ENCODE measurements around the gene KRTAP4-9. TPM values are rescaled to one million over a fixed set of nuclear protein-coding genes. Genes with fewer than 3 reads are reported as not detected.
"Not testable (repeated sequence)": the region's sequence is repeated elsewhere in the genome, so short reads cannot be mapped to it uniquely, and the experiment has no call there.

Gene KRTAP4-9
- not detected for total RNA-seq

DNA sequence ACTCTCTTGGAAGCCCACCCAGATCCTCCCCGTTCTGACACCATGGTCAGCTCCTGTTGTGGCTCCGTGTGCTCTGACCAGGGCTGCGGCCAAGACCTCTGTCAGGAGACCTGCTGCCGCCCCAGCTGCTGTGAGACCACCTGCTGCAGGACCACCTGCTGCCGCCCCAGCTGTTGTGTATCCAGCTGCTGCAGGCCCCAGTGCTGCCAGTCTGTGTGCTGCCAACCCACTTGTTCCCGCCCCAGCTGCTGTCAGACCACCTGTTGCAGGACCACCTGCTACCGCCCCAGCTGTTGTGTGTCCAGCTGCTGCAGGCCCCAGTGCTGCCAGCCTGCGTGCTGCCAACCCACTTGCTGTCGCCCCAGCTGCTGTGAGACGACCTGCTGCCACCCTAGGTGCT lies at the start of gene KRTAP4-9:
TSS of gene KRTAP4-9 (plus strand) at position 43 of the 400 bp plus-strand sequence. CDS start at position 43, 0 bp downstream.
- not testable (repeated sequence) for H3K9me3 Mint-ChIP-seq; H3K27me3 Mint-ChIP-seq; H3K4me1 Mint-ChIP-seq; H3K36me3 Mint-ChIP-seq (ENCODE audit: low read depth); H3K27ac Mint-ChIP-seq; ATAC-seq (replicated peaks); H3K4me3 Mint-ChIP-seq

DNA sequence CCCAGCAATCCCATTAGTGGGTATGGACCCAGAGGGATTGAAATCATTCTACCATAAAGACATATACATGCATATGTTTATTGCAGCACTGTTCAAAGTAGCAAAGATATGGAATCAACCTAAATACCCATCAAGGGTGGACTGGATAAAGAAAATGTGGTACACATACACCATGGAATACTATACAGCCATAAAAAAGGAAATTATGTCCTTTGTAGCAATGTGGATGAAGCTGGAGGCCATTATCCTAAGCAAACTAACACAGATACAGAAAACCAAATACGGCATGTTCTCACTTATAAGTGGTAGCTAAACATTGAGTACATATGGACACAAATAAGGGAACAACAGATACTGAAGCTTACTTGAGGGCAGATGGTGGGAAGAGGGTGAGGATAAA lies 47.6 kb upstream of the KRTAP4-9 start:
- Mint-ChIP-seq H3K4me1 (no peaks in the 10 kb centered on the region), H3K27me3 (peaks cover 40% of the 10 kb centered on the region), H3K36me3 (ENCODE audit: low read depth) (no peaks in the 10 kb centered on the region), H3K9me3 (no peaks in the 10 kb centered on the region), H3K4me3 (no peak overlapping the region), H3K27ac (no peak overlapping the region)
- no peak for ATAC-seq (replicated peaks)

DNA sequence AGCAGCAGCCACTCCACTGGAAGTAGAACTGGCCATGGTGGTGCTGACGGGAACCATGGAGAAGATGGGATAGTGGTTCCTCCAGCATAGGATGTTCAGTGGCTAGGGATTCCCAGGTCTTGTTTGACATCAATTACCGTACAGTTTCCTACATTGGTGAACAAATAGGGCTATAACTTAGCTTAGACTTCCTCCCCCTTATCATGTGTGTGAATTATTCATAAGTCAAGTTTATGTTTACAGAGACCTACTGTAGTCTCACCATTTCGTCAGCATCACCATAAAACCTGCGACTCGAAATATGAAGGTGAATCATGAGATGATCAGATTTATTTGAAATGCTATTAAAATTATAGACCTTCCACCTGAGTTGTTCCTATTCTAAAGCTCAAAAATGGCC lies 46.4 kb upstream of the KRTAP4-9 start:
- Mint-ChIP-seq H3K27ac (no peak overlapping the region), H3K4me3 (no peak overlapping the region), H3K4me1 (no peaks in the 10 kb centered on the region), H3K36me3 (ENCODE audit: low read depth) (no peaks in the 10 kb centered on the region), H3K9me3 (no peaks in the 10 kb centered on the region), H3K27me3 (peaks cover 43% of the 10 kb centered on the region)
- ATAC-seq (replicated peaks), result no peak

DNA sequence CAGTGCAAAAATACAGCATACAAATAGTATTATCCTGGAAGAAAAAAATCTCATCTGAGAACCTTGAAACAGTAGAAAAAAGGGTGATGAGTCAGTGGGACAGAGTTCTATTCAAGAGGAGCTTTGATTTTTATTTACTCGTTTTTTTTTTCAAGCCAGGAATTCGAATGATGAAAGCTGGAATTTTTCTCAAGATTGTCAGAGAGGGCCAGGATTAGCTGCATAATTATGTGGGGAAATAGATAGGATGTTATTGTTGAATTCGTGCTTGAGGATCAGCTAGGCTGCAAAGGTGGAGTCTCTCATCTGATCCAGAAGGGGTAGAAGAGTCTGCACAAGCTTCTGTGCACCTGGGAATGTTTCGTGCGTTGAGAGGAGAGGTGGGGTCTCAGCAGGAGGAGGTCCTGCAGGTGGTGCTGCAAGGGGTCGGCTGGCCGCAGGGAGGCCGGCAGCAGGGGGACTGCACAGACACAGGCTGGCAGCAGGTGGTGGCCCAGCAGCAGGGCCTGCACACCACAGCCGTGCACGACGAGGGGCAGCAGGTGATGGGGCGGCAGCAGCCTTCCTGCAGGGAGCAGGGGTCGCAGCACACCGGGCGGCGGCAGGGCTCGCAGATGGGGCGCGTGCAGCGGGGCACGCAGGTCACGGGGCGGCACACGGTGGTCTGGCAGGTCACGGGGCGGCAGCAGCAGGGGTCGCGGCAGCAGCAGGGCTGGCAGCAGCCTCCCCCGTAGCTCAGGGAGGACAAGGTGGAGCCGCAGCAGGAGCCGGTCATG lies 45.7 kb upstream of the KRTAP4-9 start:
- H3K9me3 Mint-ChIP-seq; H3K4me1 Mint-ChIP-seq; H3K4me3 Mint-ChIP-seq; H3K27ac Mint-ChIP-seq; ATAC-seq (replicated peaks); H3K36me3 Mint-ChIP-seq (ENCODE audit: low read depth): not testable (repeated sequence)
- peaks cover 44% of the 10 kb centered on the region for H3K27me3 Mint-ChIP-seq

DNA sequence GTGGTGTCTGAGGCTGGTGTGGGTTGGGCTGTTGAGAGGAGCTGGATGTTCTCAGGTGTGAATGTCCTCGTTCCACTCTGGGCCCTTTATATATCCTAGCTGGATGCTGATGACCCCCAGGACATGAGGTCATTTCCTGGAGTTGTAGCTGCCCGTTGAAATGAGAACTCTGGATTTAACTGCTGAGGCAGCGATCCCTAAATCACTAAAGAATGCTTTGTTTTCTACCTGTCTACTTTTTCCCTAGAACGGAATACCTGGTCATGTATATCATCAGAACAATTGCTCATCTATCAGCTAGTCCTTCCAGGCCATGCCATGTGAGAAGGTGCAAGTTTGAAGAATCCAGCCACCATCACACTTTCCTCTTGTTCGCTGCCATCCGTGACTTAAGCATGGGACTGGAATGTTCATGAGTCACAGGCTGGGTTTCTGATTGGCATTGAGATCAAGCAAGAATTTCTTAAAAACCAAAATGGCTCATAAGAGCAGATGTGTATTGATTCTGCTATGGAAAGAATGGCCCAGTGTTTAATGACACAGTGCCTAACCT lies 45.1 kb upstream of the KRTAP4-9 start, which contains the start of gene KRTAP2-3:
TSS of gene KRTAP2-3 (minus strand) at position 63 of the 553 bp plus-strand sequence. CDS start 64 bp downstream, outside the sequence.
- no peaks in the 10 kb centered on the region for H3K9me3 Mint-ChIP-seq
- H3K4me3 Mint-ChIP-seq, result no peak within 1 kb of the TSS
- H3K4me1 Mint-ChIP-seq, result no peaks in the 10 kb centered on the region
- H3K27me3 Mint-ChIP-seq, result peaks cover 44% of the 10 kb centered on the region
- ATAC-seq (replicated peaks), result no peak
- H3K36me3 Mint-ChIP-seq (ENCODE audit: low read depth), result no peaks in the 10 kb centered on the region
- no peak within 1 kb of the TSS for H3K27ac Mint-ChIP-seq

DNA sequence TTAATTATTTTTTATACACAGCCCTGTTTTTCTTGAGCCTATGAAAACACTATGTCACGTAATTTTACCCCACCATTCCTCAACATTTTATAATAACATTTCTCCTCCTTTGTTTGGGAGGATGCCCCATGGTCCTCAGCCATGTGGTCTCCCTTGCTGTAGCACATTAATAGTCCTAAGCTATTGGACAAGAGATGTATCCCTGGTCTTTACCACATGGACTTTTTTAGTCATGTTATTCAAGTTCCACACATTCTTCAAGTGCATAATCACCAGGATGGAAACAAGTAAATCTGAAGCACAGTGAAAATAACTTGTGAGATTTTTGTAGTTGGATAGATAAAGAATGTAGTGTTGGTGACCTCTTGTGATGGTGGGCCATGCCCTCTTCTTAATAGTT lies 43.2 kb upstream of the KRTAP4-9 start:
- Mint-ChIP-seq H3K4me3 (no peak overlapping the region), H3K4me1 (peaks cover 5% of the 10 kb centered on the region), H3K9me3 (no peaks in the 10 kb centered on the region), H3K27ac (no peak overlapping the region), H3K27me3 (peaks cover 40% of the 10 kb centered on the region), H3K36me3 (ENCODE audit: low read depth) (no peaks in the 10 kb centered on the region)
- ATAC-seq (replicated peaks), result no peak

DNA sequence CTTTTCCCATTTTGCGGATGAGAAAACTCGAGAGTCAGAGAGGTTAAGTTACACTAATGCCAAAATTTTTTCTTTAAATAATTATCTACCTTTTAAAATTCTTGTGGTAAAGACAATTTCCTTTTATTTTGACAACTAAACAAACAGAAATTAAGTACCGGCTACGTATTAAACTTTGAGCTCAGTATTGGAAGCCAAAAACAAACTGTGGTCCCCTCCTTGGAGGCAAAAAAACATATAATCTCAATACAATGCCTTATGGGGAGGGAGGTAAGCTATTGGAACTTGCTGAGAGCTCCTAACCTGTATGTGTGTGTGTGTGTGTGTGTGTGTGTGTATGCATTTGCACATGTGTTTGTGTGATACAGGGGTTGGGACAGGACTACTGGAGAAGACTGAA lies 41.7 kb upstream of the KRTAP4-9 start:
- no peak for ATAC-seq (replicated peaks)
- no peaks in the 10 kb centered on the region for H3K36me3 Mint-ChIP-seq (ENCODE audit: low read depth)

DNA sequence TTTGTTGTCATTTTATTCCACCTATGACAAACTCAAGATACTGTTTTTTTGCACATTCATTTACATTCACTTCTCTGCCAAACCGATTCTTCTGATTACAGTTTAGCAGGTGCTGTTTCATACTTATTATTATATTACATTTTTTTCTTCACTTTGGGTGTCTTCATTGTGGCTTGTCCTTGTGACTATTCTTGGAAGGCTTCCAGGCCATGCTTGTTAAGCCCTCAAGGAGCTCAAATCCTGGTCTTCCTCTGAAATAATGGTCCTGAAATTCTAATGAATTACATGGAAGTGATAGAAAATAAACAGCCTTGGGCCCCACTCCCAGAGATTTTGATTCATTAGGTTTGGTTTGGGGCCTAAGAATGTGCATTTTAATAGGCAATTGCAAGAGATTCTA lies 40.9 kb upstream of the KRTAP4-9 start:
- ATAC-seq (replicated peaks), result no peak
- Mint-ChIP-seq H3K27me3 (peaks cover 23% of the 10 kb centered on the region), H3K4me3 (no peak overlapping the region), H3K4me1 (peaks cover 5% of the 10 kb centered on the region), H3K9me3 (no peaks in the 10 kb centered on the region), H3K27ac (no peak overlapping the region), H3K36me3 (ENCODE audit: low read depth) (no peaks in the 10 kb centered on the region)

More for the DNA sequence above, 41.7 kb upstream of the KRTAP4-9 start:
- no peak overlapping the region for H3K27ac Mint-ChIP-seq
- H3K4me3 Mint-ChIP-seq, result no peak overlapping the region
- no peaks in the 10 kb centered on the region for H3K9me3 Mint-ChIP-seq
- H3K4me1 Mint-ChIP-seq, result peaks cover 5% of the 10 kb centered on the region
- peaks cover 31% of the 10 kb centered on the region for H3K27me3 Mint-ChIP-seq

DNA sequence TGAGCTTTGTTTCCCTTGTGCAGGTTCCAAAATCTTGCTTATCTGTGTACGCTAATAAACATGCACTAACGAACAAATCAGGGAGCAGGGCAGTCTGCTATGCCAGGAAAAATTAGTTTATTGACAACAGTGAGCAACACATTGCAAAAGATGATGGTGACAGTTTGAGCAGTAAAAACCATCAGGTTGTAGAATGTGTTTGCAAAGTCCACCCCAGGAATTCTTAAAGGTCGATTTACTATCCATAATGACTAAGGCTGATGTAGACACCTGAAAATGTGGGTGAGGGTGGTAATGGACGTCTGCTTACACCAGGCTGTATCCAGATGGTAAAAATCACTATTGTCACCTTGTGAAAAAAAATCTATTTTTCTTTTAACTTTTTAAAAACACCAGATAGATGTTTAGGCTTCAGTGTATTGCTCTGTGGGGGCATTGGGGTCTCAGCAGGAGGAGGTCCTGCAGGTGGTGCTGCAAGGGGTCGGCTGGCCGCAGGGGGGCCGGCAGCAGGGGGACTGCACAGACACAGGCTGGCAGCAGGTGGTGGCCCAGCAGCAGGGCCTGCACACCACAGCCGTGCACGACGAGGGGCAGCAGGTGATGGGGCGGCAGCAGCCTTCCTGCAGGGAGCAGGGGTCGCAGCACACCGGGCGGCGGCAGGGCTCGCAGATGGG lies 40.0 kb upstream of the KRTAP4-9 start:
- peaks cover 20% of the 10 kb centered on the region for H3K27me3 Mint-ChIP-seq
- not testable (repeated sequence) for H3K27ac Mint-ChIP-seq; ATAC-seq (replicated peaks); H3K4me1 Mint-ChIP-seq; H3K4me3 Mint-ChIP-seq; H3K36me3 Mint-ChIP-seq (ENCODE audit: low read depth); H3K9me3 Mint-ChIP-seq

DNA sequence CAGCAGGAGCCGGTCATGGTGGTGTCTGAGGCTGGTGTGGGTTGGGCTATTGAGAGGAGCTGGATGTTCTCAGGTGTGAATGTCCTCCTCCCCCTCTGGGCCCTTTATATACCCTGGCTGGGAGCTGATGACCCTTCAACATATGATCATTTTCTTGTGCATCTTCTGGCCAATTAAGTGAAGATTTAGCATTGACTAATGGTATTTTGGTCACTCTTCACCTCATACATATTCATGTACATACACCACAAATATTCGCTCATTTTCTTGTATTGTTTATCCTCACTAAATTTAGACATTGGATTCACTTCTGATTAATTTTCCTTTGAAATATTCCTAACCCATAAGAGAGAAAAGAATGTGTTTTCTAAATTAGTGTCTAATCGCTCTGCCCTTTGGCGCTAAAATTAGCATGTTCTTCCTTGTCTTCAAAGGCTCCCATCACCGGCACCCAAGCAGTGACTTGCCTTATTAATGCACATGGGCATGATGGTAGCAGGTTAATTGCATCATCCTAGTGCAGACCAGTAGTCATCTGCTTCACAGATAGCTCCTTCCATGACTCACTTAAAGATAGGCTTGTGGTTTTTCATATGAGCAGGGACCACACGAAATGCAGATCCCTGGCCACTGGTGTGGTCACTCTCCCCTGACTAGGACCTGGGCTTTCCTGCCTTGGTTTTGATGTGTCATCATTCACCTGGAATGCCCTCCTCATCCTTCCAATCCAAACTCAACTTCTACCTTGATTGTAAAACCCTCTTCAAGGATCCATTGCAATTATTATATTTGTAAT lies 39.2 kb upstream of the KRTAP4-9 start, which contains the start of gene KRTAP2-4:
TSS of gene KRTAP2-4 (minus strand) at position 51 of the 796 bp plus-strand sequence. CDS start at position 17, 34 bp downstream.
- peaks cover 5% of the 10 kb centered on the region for H3K4me1 Mint-ChIP-seq

DNA sequence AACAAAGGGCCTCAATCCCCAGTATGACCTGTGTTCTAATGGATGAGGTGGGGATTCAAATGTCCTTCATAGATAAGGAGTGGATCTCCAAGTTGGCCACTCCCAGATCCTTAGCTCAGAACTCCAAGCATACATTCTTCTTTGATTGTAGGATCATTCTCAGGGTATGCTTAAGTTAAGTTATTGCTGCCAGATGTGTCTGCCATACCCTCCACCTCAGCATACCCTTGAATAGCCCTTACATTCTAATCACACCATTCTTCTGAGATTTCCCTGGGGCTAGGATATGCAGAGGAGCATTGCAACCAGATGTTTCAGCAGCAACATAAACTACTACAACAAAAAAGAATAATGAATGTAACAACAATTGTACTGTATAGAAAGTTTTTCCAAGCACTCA lies 37.9 kb upstream of the KRTAP4-9 start:
- H3K27ac Mint-ChIP-seq, result no peak overlapping the region
- H3K4me3 Mint-ChIP-seq, result no peak overlapping the region
- H3K27me3 Mint-ChIP-seq, result peaks cover 4% of the 10 kb centered on the region
- H3K4me1 Mint-ChIP-seq, result peaks cover 5% of the 10 kb centered on the region
- no peaks in the 10 kb centered on the region for H3K9me3 Mint-ChIP-seq
- ATAC-seq (replicated peaks), result no peak
- H3K36me3 Mint-ChIP-seq (ENCODE audit: low read depth), result no peaks in the 10 kb centered on the region

More for the DNA sequence above, 39.2 kb upstream of the KRTAP4-9 start, which contains the start of gene KRTAP2-4:
- peaks cover 12% of the 10 kb centered on the region for H3K27me3 Mint-ChIP-seq
- H3K4me3 Mint-ChIP-seq, result no peak within 1 kb of the TSS
- ATAC-seq (replicated peaks), result peak; percentile 44
- no peaks in the 10 kb centered on the region for H3K9me3 Mint-ChIP-seq
- H3K27ac Mint-ChIP-seq, result no peak within 1 kb of the TSS
- H3K36me3 Mint-ChIP-seq (ENCODE audit: low read depth), result no peaks in the 10 kb centered on the region

DNA sequence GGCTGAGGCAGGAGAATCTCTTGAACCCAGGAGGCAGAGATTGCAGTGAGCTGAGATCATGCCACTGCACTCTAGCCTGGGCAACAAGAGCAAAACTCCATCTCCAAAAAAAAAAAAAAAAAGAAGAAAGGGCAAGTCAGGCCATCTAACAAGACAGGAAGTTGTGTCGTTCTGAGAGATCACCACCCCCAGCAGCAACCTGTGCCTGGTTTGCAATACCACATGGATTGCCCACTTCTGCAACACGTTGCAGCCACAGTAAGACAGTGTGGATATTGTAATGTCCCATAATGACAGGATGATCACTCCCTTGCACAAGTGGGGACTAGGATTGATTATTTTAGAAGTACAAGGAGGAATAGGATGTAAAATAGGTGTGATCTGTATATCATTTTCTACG lies 36.2 kb upstream of the KRTAP4-9 start:
- Mint-ChIP-seq H3K36me3 (ENCODE audit: low read depth) (no peaks in the 10 kb centered on the region), H3K4me3 (no peak overlapping the region), H3K27ac (no peak overlapping the region), H3K9me3 (no peaks in the 10 kb centered on the region), H3K27me3 (no peaks in the 10 kb centered on the region), H3K4me1 (peaks cover 5% of the 10 kb centered on the region)
- ATAC-seq (replicated peaks), result no peak

DNA sequence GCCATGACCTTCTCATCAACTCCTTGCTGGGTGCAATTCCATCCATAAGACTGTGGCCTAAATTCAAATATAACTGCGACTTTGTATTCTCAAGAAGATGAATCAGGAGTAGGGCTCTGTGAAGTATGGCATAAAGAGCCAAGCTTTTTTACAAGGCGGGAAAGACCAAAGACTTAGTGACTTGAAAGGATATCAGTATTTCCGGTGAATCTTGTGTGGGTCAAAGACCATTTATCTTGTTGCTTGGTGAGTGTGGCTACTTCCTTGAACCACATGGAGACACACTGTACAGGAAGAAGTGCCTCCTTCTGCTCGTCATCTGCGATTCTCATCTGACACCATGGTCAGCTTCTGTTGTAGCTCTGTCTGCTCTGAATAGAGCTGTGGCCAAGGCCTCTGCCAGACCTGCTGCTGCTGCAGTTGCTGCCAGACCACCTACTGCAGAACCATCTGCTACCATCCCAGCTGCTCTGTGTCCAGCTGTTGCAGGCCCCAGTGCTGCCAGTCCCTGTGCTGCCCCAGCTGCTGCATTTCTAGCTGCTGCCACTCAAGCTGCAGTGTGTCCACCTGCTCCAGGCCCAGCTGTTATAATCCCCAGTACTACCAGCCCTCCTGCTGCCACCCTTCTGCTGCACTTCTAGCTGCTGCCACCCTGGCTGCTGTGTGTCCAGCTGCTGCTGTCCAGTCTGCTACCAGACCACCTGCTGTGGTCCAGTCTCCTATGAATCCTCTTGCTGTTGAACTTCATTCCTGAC lies 33.4 kb upstream of the KRTAP4-9 start:
- H3K27me3 Mint-ChIP-seq, result peaks cover 14% of the 10 kb centered on the region
- no peak overlapping the region for H3K27ac Mint-ChIP-seq
- no peaks in the 10 kb centered on the region for H3K9me3 Mint-ChIP-seq
- H3K4me1 Mint-ChIP-seq, result no peaks in the 10 kb centered on the region
- H3K36me3 Mint-ChIP-seq (ENCODE audit: low read depth), result no peaks in the 10 kb centered on the region
- ATAC-seq (replicated peaks), result no peak
- H3K4me3 Mint-ChIP-seq, result no peak overlapping the region

DNA sequence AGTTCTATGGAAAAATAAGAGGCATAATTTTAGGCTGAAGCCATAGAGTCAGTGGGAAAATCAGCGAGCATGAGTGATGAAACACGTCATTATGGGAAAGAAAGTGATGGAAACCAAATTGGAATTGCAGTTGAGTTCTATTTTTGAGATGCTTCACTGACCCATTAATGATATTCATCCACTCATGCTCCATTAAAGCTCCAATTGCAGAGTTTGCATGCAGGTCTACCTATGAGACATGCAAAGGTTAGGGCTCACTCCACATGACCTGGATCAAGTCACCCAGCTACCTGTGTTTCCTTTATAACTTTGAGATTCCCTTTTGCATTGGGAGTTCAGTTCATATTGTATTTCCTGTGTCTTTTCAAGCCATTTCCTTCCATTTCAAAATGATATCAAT lies 31.5 kb upstream of the KRTAP4-9 start:
- Mint-ChIP-seq H3K27ac (no peak overlapping the region), H3K27me3 (peaks cover 14% of the 10 kb centered on the region), H3K9me3 (no peaks in the 10 kb centered on the region), H3K4me1 (no peaks in the 10 kb centered on the region), H3K4me3 (no peak overlapping the region), H3K36me3 (ENCODE audit: low read depth) (no peaks in the 10 kb centered on the region)
- no peak for ATAC-seq (replicated peaks)

Measured in activated T-helper 17 cell treated with anti-CD3 and anti-CD28 coated beads, Interleukin-2, amount 50 U/mL, for 72 hours (primary cell).